ENCODE results near the gene PIM1.

PIM1 gene

GRCh38 chr6:37212268-37212667 is 42.3 kb downstream of the PIM1 start:
- ChIA-PET CTCF (interaction anchor here (0.6 to 32.2 kb wide), 15 partner anchors 9 to 446 kb away, joined by 3 to 1706 read pairs (median 13); partner anchors contain the start of genes C6orf89, PIM1 and PPIL1), POLR2A (no interaction called here)
- TF ChIP-seq CTCF (IDR thresholded peaks at IDR 0.05; ENCODE audit: insufficient read depth, low read length, missing control alignments) = no peak
- DNase-seq (ENCODE audit: low read depth, low spot score) = no peak
- no peak overlapping the region for H3K4me3 ChIP-seq (ENCODE audit: low read depth, low read length)

GRCh38 chr6:37218061-37218460 is 48.1 kb downstream of the PIM1 start:
- DNase-seq (ENCODE audit: low read depth, low spot score) = no peak
- POLR2A ChIA-PET = no interaction called here
- TF ChIP-seq CTCF (IDR thresholded peaks at IDR 0.05; ENCODE audit: insufficient read depth, low read length, missing control alignments) = no peak
- CTCF ChIA-PET = interaction anchor here (1.9 to 32.2 kb wide), 2 partner anchors 10 to 196 kb away, joined by 6 to 1706 read pairs; no protein-coding TSS in a partner anchor
- H3K4me3 ChIP-seq (ENCODE audit: low read depth, low read length) = no peak overlapping the region

GRCh38 chr6:37218511-37218910 is 48.6 kb downstream of the PIM1 start:
- CTCF ChIA-PET = interaction anchor here (5.0 to 32.2 kb wide), 2 partner anchors 9 to 196 kb away, joined by 62 to 1706 read pairs; no protein-coding TSS in a partner anchor
- no peak for TF ChIP-seq CTCF (IDR thresholded peaks at IDR 0.05; ENCODE audit: insufficient read depth, low read length, missing control alignments)
- POLR2A ChIA-PET = no interaction called here
- no peak for DNase-seq (ENCODE audit: low read depth, low spot score)
- H3K4me3 ChIP-seq (ENCODE audit: low read depth, low read length) = no peak overlapping the region

GRCh38 chr6:37221585-37222124 is 51.7 kb downstream of the PIM1 start:
- POLR2A ChIA-PET = interaction anchor here (0.5 kb wide), 1 partner anchor 533 kb away, joined by 6 read pairs; no protein-coding TSS in a partner anchor
- H3K4me3 ChIP-seq (ENCODE audit: low read depth, low read length) = peak overlapping the region; percentile 64
- TF ChIP-seq CTCF (IDR thresholded peaks at IDR 0.05; ENCODE audit: insufficient read depth, low read length, missing control alignments) = no peak
- DNase-seq (ENCODE audit: low read depth, low spot score) = no peak
- CTCF ChIA-PET = interaction anchor here (5.0 to 32.2 kb wide), 2 partner anchors 12 to 199 kb away, joined by 62 to 1706 read pairs; no protein-coding TSS in a partner anchor

GRCh38 chr6:37222125-37222967 is 52.4 kb downstream of the PIM1 start:
- peak overlapping the region; percentile 64 for H3K4me3 ChIP-seq (ENCODE audit: low read depth, low read length)
- DNase-seq (ENCODE audit: low read depth, low spot score) = no peak
- ChIA-PET CTCF (interaction anchor here (1.1 to 32.2 kb wide), 4 partner anchors 12 to 371 kb away, joined by 3 to 1706 read pairs (median 32); no protein-coding TSS in a partner anchor), POLR2A (no interaction called here)
- no peak for TF ChIP-seq CTCF (IDR thresholded peaks at IDR 0.05; ENCODE audit: insufficient read depth, low read length, missing control alignments)

- peak overlapping the region; percentile 64 for H3K4me3 ChIP-seq (ENCODE audit: low read depth, low read length)
- no peak for TF ChIP-seq CTCF (IDR thresholded peaks at IDR 0.05; ENCODE audit: insufficient read depth, low read length, missing control alignments)
- DNase-seq (ENCODE audit: low read depth, low spot score) = no peak
- ChIA-PET POLR2A (no interaction called here), CTCF (interaction anchor here (1.1 to 32.2 kb wide), 4 partner anchors 12 to 372 kb away, joined by 3 to 1706 read pairs (median 32); no protein-coding TSS in a partner anchor)
Measured at GRCh38 chr6:37222992-37223391, 53.0 kb downstream of the PIM1 start.

All from AG04449 (cell line).